NCI-H69 (cell line): ENCODE results near the gene MARCHF6.
A peak's percentile ranks its signal among the peaks of the same experiment; 100 is the strongest.
"Not testable (repeated sequence)": the region's sequence is repeated elsewhere in the genome, so short reads cannot be mapped to it uniquely, and the experiment has no call there.

ENCODE experiments used
- DNase-seq: peaks from one replicate; lab custom pipeline; 2025; lab: John Stamatoyannopoulos, UW

Gene MARCHF6

GRCh38 chr5:10381803-10382202 lies 28.3 kb downstream of the MARCHF6 start:
- DNase-seq: no peak

GRCh38 chr5:10384483-10384882 lies 31.0 kb downstream of the MARCHF6 start:
- DNase-seq: no peak

- no peak for DNase-seq
Observed at GRCh38 chr5:10387690-10388089, 34.2 kb downstream of the MARCHF6 start.

- no peak for DNase-seq
Observed at GRCh38 chr5:10391130-10391529, 37.6 kb downstream of the MARCHF6 start.

- not testable (repeated sequence) for DNase-seq
Observed at GRCh38 chr5:10392567-10393328, 39.3 kb downstream of the MARCHF6 start.

GRCh38 chr5:10393491-10393890 lies 40.0 kb downstream of the MARCHF6 start:
- no peak for DNase-seq

- DNase-seq: peak; percentile 52
Observed at GRCh38 chr5:10396552-10396951, 43.1 kb downstream of the MARCHF6 start.

GRCh38 chr5:10399839-10400238 lies 46.3 kb downstream of the MARCHF6 start:
- DNase-seq: no peak

GRCh38 chr5:10400411-10400810 lies 46.9 kb downstream of the MARCHF6 start:
- DNase-seq: no peak

- no peak for DNase-seq
Observed at GRCh38 chr5:10400831-10401230, 47.3 kb downstream of the MARCHF6 start.

- DNase-seq: no peak
Observed at GRCh38 chr5:10401498-10401897, 48.0 kb downstream of the MARCHF6 start.
